A549 treated with DMSO at 1 μM for 4 hours (cell line): ENCODE measurements around the gene APEH. TPM values are rescaled to one million over a fixed set of nuclear protein-coding genes. Genes with fewer than 3 reads are reported as not detected.

Source experiments
- total RNA-seq: library from RNA; stranded (reverse); fragments of 200-300 nt; extraction: Qiagen RNA extraction; gene quantifications from 5 replicates; pipeline ENCODE4 v1.2.3, GENCODE V29; 2022; ENCODE audit warnings: low read depth

The APEH gene
- 60.6 to 69.3 TPM (median 65.2 TPM) in 5 replicates for total RNA-seq

DNA sequence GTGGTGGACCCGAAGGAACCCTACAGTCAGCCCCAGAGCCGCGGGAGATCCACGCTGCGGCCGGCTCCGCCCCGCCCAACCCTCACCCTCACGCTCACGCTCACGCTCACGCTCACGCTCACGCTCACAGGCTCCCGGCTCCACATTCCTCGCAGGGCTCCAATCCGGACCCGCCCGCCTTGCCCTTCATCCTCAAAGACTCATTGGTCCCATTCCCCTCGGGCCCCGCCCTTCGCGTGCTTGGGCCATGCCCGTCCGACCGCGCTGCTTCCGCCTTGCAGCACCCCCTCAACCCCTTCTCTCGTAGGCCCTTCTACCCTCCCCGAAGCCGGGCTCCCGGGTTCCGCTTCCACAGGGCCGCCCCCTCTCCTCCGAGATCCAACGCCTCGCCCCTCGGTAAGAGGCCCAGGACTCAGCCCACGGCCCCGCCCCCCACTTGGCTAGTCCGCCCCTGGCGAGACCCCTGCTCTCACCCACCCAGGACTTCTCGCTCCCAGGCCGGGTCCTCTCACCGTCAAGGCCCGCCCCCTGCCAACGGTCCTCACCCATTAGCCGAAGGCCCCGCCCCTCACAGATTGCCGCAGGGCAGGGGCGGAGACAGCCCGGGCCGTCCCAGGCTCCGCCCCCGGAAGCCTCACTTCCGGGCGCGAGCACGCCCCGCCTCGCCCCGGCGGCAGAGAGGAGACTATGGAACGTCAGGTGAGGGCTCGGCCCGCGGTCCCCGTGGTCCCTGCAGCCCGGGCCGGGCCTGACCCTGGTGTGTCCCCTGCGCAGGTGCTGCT is at the start of gene APEH:
Gene APEH, plus strand, starts transcription at position 637 of the 782 bp plus-strand sequence. Its CDS starts 51 bp downstream, at position 688.

DNA sequence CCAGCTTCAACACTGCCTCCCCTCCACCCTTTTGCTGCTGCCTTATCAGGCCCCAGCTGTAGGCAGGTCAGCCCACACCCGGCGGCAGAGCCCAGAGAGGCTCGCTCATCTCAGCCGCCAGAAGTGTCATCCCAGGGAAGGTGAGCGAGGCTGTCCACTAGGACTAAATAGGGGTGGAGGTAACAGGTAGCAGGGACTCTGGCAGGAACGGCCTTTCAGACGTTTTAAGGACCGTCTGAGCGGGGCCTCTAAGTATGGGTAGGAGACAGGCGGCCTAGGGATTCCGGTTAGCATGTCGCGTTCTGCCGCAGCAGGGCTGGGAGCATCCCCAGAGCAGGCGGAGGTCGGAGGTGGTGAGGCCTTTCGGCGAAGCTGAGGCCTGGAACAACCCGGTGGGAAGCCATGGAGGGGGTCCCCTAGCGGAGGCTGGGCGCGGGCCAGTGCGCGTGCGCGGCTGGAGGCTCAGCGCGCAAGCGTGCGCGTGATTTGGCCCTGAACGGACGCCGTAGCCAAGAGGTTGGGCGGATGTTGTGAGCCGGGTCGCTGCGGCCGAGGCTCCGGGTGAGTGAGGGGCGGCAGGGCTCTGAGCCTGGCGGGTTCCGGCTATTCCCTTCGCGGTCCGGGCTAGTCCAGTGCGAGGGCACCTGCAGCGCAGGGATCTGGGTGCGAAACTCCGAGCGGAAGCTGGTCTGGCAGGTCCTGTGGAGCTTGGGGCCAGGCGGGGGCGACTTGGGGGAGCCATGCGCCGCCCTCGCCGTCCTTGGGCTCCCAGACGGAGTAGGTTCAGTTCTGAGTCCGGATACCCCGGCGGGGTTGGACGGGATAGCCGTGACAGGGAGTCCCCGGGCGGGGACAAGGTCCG is 15.1 kb downstream of the APEH start, which contains the start of the genes MST1 and RNF123:
Gene MST1, minus strand, starts transcription at position 429 of the 862 bp plus-strand sequence. CDS start 783 bp downstream, outside the sequence.
Gene RNF123, plus strand, starts transcription at position 512 of the 862 bp plus-strand sequence. CDS start 1,609 bp downstream, outside the sequence.

DNA sequence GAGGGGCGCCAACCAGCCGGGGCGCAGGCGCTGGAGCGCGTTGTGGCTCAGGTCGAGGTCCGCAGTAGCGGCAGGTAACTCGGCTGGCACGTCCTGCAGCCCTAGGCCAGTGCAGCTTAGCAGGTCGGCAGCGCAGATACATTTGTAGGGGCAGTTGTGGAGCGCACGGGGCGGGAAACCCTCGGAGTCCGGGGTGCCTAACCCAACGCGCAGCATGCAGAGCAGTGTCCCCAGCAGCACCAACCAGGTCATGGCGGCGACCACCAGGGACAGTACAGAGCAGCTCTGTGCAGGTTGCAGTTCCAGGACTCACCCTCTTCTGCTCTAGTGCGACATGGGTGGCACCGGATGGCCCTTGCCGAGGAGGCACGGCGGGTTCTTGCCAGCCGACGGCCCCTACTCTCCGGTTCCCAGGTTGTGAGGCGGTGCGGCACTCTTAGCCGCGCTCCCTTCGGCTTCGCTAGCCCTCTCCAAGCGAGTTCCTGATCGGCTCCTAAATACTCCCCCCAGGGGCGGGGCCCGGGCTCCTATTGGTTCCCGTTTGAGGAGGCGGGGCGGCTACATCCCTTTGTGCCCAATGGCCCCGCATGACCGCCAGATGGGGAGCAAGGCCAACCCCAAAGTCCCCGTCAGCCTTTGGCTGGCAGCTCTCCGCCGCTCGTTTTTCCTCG is 45.2 kb downstream of the APEH start, which contains the start of gene AMIGO3:
Gene AMIGO3, minus strand, starts transcription at position 471 of the 671 bp plus-strand sequence. Its CDS starts 219 bp downstream, at position 252.

DNA sequence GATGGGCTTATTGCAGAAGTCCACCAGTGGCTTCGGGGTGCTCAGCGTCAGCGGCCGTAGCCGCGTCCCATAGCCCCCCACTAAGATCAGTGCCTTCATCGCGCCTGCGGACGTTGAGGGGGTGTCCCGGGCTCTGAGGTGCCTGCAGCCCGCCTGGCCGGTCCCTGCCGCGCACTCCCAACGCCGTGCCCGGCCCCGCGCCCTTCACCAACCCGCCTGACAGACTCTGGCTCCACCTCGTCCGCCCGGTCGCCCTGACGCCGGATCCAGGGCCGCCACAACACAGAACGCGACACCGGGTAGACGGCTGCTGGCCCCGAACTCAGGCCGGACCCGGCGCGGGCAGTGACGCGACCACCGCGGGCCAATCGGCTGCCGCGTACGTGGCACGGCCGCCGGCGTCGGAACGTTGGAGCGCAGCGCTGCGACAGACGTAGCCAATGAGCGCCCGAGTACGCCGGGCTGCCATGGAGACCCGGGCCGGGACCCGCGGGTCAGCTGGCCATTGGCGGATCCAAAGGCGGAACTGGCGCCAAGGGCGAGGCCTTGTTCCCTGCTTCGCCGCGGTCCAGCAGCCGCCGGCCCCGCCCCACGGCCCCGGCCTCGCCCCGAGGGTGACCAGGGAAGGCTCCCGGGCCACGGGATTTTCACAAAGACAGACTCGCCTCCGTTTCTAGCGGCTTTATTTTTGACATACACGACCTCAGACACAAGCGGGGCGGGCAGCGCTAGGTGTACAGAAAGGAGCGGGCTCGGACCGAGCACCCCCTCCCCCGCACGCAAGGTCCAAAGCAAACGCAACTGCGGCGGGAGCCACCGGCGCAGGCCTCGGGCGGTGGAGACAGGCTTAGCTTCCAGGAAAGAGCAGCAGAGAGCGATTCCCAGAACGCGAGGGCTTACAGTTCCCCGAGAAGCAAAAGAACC is 49.7 kb downstream of the APEH start, which contains the start of gene GMPPB:
Gene GMPPB, minus strand, starts transcription at position 324 of the 924 bp plus-strand sequence. Its CDS starts 225 bp downstream, at position 99.

Other genes with a start within 250 kb of the APEH start
- 5.7 to 7.5 TPM (median 6.3 TPM) in 5 replicates for gene NICN1, start 245.0 kb upstream of the APEH start, total RNA-seq
- 49.8 to 62.9 TPM (median 60.1 TPM) in 5 replicates for gene DAG1, start 204.1 kb upstream of the APEH start, total RNA-seq
- gene BSN, start 119.9 kb upstream of the APEH start, total RNA-seq, result 0.16 to 0.37 TPM (median 0.17 TPM) in 5 replicates
- 1.1 to 1.8 TPM (median 1.5 TPM) in 5 replicates for gene MST1, start 15.1 kb downstream of the APEH start, total RNA-seq
- gene RNF123, start 15.2 kb downstream of the APEH start, total RNA-seq, result 10.6 to 16.2 TPM (median 15.8 TPM) in 5 replicates
- 0.48 to 0.91 TPM (median 0.61 TPM) in 5 replicates for gene AMIGO3, start 45.3 kb downstream of the APEH start, total RNA-seq
- 15.0 to 21.3 TPM (median 19.4 TPM) in 5 replicates for gene GMPPB, start 49.6 kb downstream of the APEH start, total RNA-seq
- 20.6 to 23.6 TPM (median 21.8 TPM) in 5 replicates for gene IP6K1, start 112.2 kb downstream of the APEH start, total RNA-seq
- gene CDHR4, start 125.5 kb downstream of the APEH start, total RNA-seq, result 0.15 to 0.46 TPM (median 0.30 TPM) in 5 replicates
- 1.6 to 1.7 TPM (median 1.6 TPM) in 5 replicates for gene INKA1, start 128.9 kb downstream of the APEH start, total RNA-seq
- gene UBA7, start 139.6 kb downstream of the APEH start, total RNA-seq, result 0.45 to 0.74 TPM (median 0.48 TPM) in 5 replicates
- 11.9 to 15.0 TPM (median 13.9 TPM) in 5 replicates for gene TRAIP, start 182.2 kb downstream of the APEH start, total RNA-seq
- gene CAMKV, start 195.6 kb downstream of the APEH start, total RNA-seq, result 0.27 to 0.85 TPM (median 0.45 TPM) in 5 replicates
- 7.2 to 8.6 TPM (median 8.2 TPM) in 5 replicates for gene MST1R, start 229.5 kb downstream of the APEH start, total RNA-seq